Activated naive CD8-positive, alpha-beta T cell treated with anti-CD3 and anti-CD28 coated beads for 36 hours (primary cell): ENCODE results near the gene ARHGAP15. TPM values are rescaled to one million over a fixed set of nuclear protein-coding genes. Genes with fewer than 3 reads are reported as not detected.

ENCODE experiments used
- DNase-seq: peaks from one replicate; pipeline ENCODE4 v3.0.0; 2021
- H3K27ac Mint-ChIP-seq: one replicate; pipeline ENCODE4 v1.8.0; 2022; ENCODE audit warnings: mild to moderate bottlenecking, moderate library complexity, mixed read lengths
- H3K27me3 Mint-ChIP-seq: one replicate; pipeline ENCODE4 v1.8.0; 2022; ENCODE audit warnings: mild to moderate bottlenecking, mixed read lengths
- H3K36me3 Mint-ChIP-seq: one replicate; pipeline ENCODE4 v1.8.0; 2021; ENCODE audit warnings: mild to moderate bottlenecking, mixed read lengths
- H3K4me1 Mint-ChIP-seq: one replicate; pipeline ENCODE4 v1.8.0; 2021; ENCODE audit warnings: mixed read lengths
- H3K4me3 Mint-ChIP-seq: one replicate; pipeline ENCODE4 v1.8.0; 2022; ENCODE audit warnings: mild to moderate bottlenecking, moderate library complexity, mixed read lengths
- H3K9me3 Mint-ChIP-seq: one replicate; pipeline ENCODE4 v1.8.0; 2022; ENCODE audit warnings: mixed read lengths
- total RNA-seq, 2 experiments: library from RNA; stranded (reverse); gene quantifications; one replicate each; pipeline ENCODE4 v1.2.3, GENCODE V29; 2021

The ARHGAP15 gene
- total RNA-seq, 2 experiments from 2014 or later: 45.2 to 47.0 TPM

DNA sequence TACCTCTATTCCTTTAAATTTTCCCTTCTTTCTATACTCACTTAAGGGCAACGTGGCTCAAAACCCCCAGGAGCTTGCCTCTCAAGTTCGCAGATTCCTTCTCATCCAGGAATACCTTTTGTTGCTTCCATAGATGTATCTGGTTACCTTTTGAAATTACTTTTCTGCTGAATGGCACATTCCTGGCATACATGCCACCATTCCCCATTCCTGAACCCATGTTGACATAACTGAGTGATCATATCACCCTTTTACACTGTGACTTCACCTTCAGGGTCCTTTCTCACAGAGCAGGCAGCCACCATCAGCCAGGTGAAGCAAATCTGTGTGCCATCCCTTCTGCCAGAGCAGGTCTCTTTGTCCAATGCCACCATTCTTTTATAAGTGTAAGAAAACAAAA lies 615.8 kb downstream of the ARHGAP15 start:
- peaks cover 16% of the 10 kb centered on the region for H3K36me3 Mint-ChIP-seq
- H3K27ac Mint-ChIP-seq: no peak overlapping the region
- no peaks in the 10 kb centered on the region for H3K27me3 Mint-ChIP-seq
- DNase-seq: no peak
- H3K9me3 Mint-ChIP-seq: no peaks in the 10 kb centered on the region
- H3K4me3 Mint-ChIP-seq: no peak overlapping the region
- no peaks in the 10 kb centered on the region for H3K4me1 Mint-ChIP-seq

DNA sequence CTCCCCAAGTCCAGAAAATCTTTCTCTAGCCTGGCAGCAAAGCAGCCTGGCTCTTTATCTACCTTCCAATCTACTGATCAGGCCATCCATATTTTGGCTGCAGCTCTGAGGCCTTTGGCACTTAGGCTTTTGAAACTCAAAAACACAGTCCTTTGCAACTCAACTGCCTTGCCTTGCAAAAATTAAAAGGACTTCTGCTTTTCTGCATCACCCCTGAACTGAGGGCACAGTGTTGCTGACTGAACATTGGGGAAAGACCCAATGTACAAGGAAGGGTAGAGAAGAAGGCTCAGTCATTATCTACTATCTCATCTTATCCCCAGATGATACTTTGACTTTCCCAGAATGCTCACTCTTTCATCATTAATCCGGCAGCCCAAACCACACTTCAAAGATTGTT lies 625.5 kb downstream of the ARHGAP15 start:
- Mint-ChIP-seq H3K9me3 (no peaks in the 10 kb centered on the region), H3K4me3 (no peak overlapping the region), H3K4me1 (peaks cover 2% of the 10 kb centered on the region), H3K36me3 (peaks cover 6% of the 10 kb centered on the region), H3K27me3 (no peaks in the 10 kb centered on the region), H3K27ac (no peak overlapping the region)
- DNase-seq: no peak

DNA sequence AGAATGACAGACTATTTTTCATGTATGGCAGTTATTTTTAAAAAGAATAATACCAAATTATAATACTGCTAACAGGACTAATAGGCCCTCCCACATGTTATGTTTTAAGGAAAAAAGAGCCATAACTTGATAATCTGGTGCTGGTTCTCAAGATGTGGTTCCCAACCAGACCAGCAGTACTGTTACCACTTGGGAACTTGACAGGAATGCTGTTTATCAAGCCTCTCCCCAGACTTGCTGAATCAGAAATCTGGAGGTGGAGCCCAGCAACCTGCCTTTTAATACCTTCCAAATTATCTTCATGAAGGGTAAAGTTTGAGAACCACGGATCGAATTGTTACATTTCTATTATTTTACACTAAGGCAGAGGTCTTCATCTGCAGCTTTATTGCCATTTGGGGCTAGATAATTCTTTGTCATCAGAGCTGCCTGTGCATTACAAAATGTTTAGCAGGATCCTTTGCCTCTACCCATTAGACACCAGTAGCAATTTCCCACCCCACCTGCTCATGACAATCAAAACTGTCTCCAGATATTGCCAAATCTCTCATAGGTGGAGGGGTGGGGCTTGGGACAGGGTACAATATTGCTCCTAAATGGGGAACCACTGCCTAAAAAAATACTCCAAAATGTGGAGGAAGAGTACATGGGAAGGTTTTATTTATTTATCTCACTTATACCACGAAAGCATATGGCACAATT lies 629.6 kb downstream of the ARHGAP15 start:
- no peak overlapping the region for H3K27ac Mint-ChIP-seq
- no peaks in the 10 kb centered on the region for H3K27me3 Mint-ChIP-seq
- no peak for DNase-seq
- no peaks in the 10 kb centered on the region for H3K36me3 Mint-ChIP-seq
- no peaks in the 10 kb centered on the region for H3K4me1 Mint-ChIP-seq
- no peak overlapping the region for H3K4me3 Mint-ChIP-seq
- H3K9me3 Mint-ChIP-seq: no peaks in the 10 kb centered on the region

DNA sequence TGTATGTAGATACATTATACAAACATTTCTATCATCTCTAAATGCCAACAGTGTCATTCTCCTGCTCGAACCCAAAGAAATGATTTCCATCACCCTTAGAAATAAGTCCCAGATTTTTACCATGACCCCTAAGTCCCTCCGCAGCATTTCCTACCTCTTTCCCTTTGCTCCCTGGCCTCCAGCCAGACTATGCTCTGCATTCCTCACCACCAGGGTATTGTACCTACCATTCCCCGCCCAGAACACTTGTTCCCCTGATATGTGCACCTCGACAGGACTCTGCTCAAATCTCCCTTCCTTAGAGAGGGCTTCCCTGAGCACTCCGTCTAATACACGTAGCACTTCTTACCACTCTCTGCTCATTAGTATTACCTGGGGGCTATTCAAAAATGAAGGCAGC lies 630.2 kb downstream of the ARHGAP15 start:
- Mint-ChIP-seq H3K4me1 (no peaks in the 10 kb centered on the region), H3K9me3 (no peaks in the 10 kb centered on the region), H3K36me3 (peaks cover under 1% of the 10 kb centered on the region), H3K4me3 (no peak overlapping the region), H3K27ac (no peak overlapping the region), H3K27me3 (no peaks in the 10 kb centered on the region)
- DNase-seq: no peak

DNA sequence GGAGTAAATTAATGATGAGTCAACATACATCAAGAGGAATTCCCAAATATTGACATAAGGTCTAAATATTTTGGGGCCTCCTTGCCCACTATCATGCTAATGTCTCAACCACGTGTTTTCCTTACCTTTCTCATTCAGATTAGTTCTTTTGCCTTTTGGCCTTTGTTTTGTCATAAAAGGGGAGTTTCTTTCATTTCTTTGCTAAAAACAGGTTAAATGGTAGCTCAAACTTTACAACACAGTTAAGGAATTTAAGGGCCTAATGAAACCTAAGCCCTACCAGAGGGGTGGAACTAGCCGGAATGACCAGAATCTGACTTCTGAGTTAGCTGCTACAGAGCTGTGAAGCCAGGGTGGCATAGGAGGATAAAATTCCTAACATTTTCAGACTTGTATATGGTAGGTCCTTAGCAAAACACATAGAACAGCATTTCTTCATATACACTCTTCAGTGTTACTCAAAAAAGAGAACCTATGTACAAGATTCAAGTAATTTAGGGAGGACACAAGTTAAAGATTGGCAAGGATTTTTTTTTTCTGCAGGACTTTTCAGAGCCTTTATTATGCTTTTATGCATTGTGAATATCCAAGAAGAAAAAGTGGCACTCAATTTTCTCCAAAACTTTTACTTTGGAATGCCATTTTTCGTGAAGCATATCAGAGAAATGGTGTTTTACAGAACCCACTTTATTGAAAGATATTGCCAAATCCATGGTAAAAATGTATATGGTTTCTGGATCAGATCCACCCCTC lies 633.1 kb downstream of the ARHGAP15 start:
- no peak for DNase-seq
- Mint-ChIP-seq H3K9me3 (no peaks in the 10 kb centered on the region), H3K27me3 (no peaks in the 10 kb centered on the region), H3K4me1 (peaks cover 2% of the 10 kb centered on the region), H3K36me3 (peaks cover 13% of the 10 kb centered on the region), H3K27ac (no peak overlapping the region), H3K4me3 (no peak overlapping the region)

DNA sequence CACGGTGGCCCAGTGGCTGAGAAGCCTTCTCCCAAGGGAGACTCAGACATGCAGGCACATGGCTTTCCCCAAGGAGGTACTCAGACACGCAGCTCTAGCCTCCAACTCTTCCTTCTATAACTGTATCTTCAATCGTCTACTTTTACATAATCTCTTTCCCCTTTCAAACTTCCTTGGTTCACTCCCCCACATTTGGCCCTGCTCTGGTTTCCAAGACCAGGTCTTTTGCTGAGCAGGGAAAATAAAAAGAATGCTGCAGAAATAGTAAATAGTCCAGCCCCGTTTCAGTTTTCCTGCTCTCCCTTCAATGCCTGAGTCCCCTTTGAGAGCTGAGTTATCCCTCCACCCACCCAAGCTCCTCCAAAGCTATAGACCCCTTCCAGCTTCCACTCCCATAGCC lies 635.0 kb downstream of the ARHGAP15 start:
- no peak overlapping the region for H3K27ac Mint-ChIP-seq
- DNase-seq: no peak
- no peak overlapping the region for H3K4me3 Mint-ChIP-seq
- no peaks in the 10 kb centered on the region for H3K9me3 Mint-ChIP-seq
- no peaks in the 10 kb centered on the region for H3K27me3 Mint-ChIP-seq
- H3K4me1 Mint-ChIP-seq: peaks cover 2% of the 10 kb centered on the region
- H3K36me3 Mint-ChIP-seq: peaks cover 25% of the 10 kb centered on the region

DNA sequence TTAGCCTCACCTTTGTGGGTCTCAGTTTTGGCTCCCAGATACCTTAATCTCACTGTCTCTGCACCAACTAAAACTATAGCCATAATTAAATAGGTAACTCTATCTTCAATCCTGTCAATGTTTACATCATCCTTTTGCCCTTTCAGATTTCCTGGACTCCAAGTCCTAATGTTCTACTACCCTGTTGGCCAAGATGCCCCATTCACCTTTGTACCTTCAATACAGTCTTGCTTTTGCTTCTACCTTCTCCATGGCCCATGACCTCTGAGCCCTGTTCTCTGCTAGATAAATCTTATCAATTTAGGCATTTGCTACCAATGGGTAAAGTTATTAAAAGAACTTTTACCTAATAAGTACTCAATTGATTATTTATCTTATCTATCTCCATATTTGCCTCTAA lies 635.5 kb downstream of the ARHGAP15 start:
- DNase-seq: no peak
- no peaks in the 10 kb centered on the region for H3K9me3 Mint-ChIP-seq
- no peak overlapping the region for H3K27ac Mint-ChIP-seq
- H3K4me1 Mint-ChIP-seq: peaks cover 2% of the 10 kb centered on the region
- H3K27me3 Mint-ChIP-seq: no peaks in the 10 kb centered on the region
- peaks cover 26% of the 10 kb centered on the region for H3K36me3 Mint-ChIP-seq
- no peak overlapping the region for H3K4me3 Mint-ChIP-seq

DNA sequence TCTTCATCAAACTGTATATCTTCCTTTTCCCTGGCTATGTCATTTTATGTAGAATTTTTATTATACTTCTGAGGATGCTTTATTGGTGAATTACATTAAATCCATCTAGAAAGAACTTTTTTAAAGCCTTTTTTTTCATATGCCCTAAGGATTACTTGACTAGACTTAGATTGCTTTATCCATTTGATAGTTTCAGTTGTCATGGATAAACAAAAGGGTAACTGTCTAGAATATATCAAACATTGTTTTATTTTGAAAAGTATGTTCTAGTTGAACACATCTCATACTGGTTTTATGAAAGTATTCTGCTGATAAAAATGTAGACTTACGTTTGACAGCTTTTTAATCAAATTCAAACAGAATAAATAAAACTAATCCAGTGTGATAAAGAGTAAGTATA lies 639.8 kb downstream of the ARHGAP15 start:
- H3K27ac Mint-ChIP-seq: no peak overlapping the region
- H3K9me3 Mint-ChIP-seq: no peaks in the 10 kb centered on the region
- DNase-seq: no peak
- peaks cover 26% of the 10 kb centered on the region for H3K36me3 Mint-ChIP-seq
- H3K27me3 Mint-ChIP-seq: no peaks in the 10 kb centered on the region
- H3K4me1 Mint-ChIP-seq: peaks cover 2% of the 10 kb centered on the region
- no peak overlapping the region for H3K4me3 Mint-ChIP-seq

DNA sequence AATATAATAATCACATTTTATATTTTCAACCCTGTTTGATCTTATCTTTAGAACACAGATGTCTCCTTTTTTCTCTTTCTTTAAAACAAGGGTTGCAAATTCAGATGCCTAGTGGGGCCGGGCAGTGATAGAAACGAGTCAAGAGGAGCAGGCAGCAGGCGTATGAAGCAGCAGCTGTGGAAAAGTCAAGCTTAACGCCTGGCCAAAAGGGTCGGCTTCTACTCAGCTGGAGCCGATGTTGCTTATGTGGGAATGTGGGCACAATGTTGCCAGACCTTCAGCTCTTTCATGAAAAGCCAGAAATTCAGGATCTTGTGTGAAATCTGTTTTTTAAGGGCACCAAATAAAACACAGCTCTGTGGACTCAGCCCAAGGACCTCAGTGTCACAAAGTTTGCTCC lies 642.7 kb downstream of the ARHGAP15 start:
- Mint-ChIP-seq H3K4me1 (no peaks in the 10 kb centered on the region), H3K27me3 (no peaks in the 10 kb centered on the region), H3K9me3 (no peaks in the 10 kb centered on the region), H3K4me3 (no peak overlapping the region), H3K36me3 (peaks cover 13% of the 10 kb centered on the region), H3K27ac (no peak overlapping the region)
- DNase-seq: no peak

DNA sequence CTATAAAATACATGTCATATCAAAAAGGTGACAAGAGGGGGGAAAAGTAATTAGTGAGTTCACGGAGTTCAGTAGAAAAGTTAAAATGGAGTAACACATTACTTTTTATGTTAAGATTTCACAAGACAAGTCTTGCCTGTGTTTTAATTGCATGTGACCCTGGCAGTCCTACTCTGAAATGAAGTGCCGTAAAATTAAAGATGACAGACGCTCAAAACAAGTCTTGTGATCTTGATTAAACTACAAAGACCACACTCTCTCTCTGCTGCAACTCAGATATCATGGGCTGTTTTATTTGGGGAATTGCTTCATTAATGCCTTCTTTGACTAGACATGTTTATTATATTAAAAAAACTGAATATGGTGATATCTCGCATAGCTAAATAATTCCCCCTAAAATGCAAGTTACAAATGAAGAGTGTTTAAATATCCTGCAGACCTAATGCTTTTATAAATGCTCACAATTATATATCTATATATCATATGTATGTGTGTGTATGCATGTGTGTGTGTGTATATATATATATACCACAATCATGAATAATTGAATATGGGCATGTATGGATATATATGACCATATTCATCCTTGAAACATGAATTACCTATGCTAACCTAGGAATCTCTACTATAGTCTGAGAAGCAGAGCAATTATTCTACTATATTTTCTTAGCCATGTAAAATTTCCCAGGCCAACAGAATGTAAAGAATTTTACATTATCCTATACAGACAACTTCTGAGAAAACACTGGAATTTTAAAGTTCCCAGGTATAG lies 647.5 kb downstream of the ARHGAP15 start:
- Mint-ChIP-seq H3K27ac (no peak overlapping the region), H3K9me3 (no peaks in the 10 kb centered on the region), H3K4me1 (no peaks in the 10 kb centered on the region), H3K27me3 (no peaks in the 10 kb centered on the region), H3K4me3 (no peak overlapping the region), H3K36me3 (no peaks in the 10 kb centered on the region)
- DNase-seq: no peak

DNA sequence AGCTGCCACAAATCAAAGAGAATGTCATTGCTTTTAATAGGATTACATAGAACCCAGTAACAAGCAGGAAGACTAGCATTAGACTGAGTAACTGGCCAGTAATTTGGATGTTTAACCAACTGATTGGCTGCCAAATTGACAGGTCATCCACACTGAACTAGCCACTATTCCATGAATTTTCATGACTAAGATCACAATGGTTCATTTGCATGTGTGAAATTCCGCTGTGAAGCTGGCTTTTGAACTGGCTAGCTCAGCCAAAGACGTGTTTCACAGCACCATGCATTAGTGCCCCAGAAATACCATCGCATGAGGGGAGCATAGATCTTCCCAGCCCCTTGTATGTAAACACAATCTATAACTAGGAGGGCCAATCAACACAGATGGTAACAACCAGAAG lies 649.8 kb downstream of the ARHGAP15 start:
- DNase-seq: no peak
- Mint-ChIP-seq H3K4me1 (no peaks in the 10 kb centered on the region), H3K27me3 (no peaks in the 10 kb centered on the region), H3K36me3 (no peaks in the 10 kb centered on the region), H3K4me3 (no peak overlapping the region), H3K27ac (no peak overlapping the region), H3K9me3 (no peaks in the 10 kb centered on the region)

DNA sequence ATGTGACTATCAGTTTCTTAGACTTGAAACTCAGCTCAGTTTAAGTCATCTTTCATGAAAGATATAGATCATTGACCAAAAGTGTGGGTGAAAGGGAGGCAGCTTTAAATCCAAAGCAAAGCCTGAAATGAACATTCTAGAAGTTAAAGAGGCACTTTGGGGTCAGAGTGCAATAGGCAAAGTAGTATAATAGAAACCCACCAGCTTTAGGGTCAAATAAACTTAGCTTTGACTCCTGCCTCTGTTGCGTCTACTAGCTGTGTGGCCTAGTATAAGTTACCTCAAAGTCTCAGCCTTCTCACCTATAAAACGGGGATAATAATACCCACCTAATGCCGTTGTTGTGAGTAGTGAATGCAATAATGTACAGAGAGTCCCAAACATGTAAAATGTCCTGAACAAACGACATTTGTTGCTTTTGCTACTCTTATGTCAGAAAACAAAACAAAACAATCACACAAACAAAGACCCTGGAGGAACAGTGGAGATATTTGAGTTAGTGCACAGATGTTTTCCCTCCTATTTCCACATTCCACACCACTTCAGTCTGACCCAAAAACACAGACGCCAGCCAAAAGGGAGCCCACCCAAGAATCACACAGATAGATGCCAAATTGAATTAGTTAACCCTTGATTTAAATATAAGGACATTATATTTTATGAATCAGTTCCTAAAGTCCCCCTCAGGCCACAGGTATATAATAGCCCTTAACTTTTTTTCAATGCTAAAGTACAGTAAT lies 657.0 kb downstream of the ARHGAP15 start:
- Mint-ChIP-seq H3K9me3 (no peaks in the 10 kb centered on the region), H3K4me3 (no peak overlapping the region), H3K4me1 (no peaks in the 10 kb centered on the region), H3K36me3 (no peaks in the 10 kb centered on the region), H3K27ac (no peak overlapping the region), H3K27me3 (peaks cover 4% of the 10 kb centered on the region)
- DNase-seq: no peak

DNA sequence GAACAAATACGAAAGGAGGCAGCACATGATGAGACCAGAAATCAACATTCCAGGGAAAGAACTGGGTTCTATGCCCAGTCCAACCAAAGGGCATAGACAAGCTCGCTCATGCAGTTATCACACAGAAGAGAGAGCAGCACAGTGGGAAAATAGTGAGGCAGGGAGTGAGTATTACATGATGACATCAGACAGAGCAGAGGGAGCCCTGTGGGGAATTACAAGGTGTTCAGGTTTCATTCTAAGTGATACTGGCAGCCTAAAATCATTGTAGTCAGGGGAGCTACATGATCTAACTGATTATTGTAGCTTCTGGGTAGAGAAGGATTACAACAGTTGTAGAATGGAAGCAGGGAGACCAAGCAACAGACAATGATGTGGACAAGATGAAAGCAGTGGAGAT lies 658.5 kb downstream of the ARHGAP15 start:
- Mint-ChIP-seq H3K4me1 (no peaks in the 10 kb centered on the region), H3K9me3 (no peaks in the 10 kb centered on the region), H3K27me3 (peaks cover 4% of the 10 kb centered on the region), H3K36me3 (no peaks in the 10 kb centered on the region), H3K27ac (no peak overlapping the region), H3K4me3 (no peak overlapping the region)
- DNase-seq: no peak

DNA sequence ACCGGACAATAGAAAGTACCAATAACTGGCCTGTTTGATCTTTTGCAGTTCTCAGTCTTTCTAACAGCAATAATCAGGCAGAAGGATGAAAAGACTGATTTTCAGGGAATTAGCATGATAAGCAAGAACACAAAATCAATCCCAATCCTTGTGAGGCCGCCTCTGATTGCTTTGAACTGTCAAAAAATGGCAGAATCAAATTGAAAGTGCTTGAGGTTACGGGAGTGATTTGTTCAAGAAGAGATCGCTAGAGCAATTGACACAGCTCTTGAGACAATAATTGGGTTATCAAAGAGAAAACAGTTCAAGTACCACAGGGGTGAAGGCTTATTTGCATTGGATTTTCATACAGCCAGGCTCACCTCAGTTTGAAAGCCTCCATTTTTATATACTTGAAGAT lies 663.4 kb downstream of the ARHGAP15 start:
- no peaks in the 10 kb centered on the region for H3K36me3 Mint-ChIP-seq
- H3K4me1 Mint-ChIP-seq: no peaks in the 10 kb centered on the region
- no peak overlapping the region for H3K4me3 Mint-ChIP-seq
- no peaks in the 10 kb centered on the region for H3K9me3 Mint-ChIP-seq
- H3K27me3 Mint-ChIP-seq: peaks cover 7% of the 10 kb centered on the region
- no peak for DNase-seq
- H3K27ac Mint-ChIP-seq: no peak overlapping the region

DNA sequence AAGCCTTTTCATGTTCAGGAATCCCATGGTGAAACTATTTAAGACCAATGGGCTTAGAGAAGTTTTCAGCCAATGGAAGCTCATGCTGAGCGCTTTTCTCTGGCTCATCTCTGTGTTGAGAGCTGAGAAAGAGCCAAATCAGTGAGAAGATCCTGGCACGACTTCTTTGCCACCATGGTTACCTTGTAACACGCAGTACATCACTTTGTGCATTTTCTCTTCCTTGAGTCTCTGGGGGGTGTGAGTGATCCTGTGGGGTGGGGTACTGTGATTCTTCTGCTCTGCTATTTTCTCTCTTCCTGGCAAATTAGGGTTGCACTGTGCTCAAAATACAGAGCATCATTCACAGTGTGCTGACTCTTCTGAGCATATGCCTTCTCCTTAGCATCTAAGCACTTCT lies 664.2 kb downstream of the ARHGAP15 start:
- DNase-seq: no peak
- H3K27me3 Mint-ChIP-seq: peaks cover 7% of the 10 kb centered on the region
- H3K9me3 Mint-ChIP-seq: no peaks in the 10 kb centered on the region
- H3K27ac Mint-ChIP-seq: no peak overlapping the region
- H3K4me1 Mint-ChIP-seq: no peaks in the 10 kb centered on the region
- H3K4me3 Mint-ChIP-seq: no peak overlapping the region
- no peaks in the 10 kb centered on the region for H3K36me3 Mint-ChIP-seq
